ENCODE data around the gene ACOT12. TPM values are rescaled to one million over a fixed set of nuclear protein-coding genes. Genes with fewer than 3 reads are reported as not detected.

Gene ACOT12
- total RNA-seq, 4 donors from 2014 or later, result 1.7 TPM; not detected in 3

DNA sequence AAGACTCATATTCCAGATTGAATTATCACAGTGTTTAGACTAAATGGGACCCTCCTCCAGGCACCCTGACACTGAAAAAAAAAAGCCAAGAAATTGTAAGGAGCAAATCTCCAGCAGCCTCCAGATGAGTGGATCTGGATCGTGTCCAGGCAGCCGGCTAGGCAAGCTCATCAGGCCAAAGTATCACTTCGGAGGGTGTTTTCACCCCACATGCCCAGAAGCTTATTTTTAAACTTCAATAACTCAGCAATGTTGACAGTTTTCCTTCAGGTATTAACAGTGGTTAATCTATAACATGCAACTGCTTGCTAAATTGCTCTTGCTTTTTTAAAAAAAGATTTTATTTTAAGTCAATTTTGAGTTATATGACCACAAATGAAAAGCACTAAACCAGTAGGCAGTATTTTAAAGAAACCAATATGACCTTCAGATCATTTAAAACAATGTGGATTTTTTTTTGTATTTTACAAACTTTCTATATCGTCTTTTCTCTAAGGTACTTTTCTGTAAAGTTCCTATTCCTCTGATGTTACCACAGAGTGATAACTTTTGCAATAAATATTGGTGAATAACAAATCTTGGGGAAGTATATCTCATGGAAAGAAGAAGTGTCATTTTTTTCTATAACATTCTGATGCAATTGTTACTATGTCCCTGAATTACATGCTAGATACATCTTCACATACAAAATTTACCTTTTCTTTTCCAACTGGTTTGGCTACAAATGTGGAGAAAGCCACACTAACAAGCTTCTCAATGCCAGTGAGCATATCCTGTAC lies 30.7 kb downstream of the ACOT12 start:
- Histone ChIP-seq H3K9me3 (no peaks in the 10 kb centered on the region), H3K4me1 (no peaks in the 10 kb centered on the region), H3K4me3 (no peak overlapping the region), H3K27me3 (no peaks in the 10 kb centered on the region), H3K36me3 (no peaks in the 10 kb centered on the region), H3K27ac (no peak overlapping the region)
- TF ChIP-seq CTCF (IDR thresholded peaks at IDR 0.05) (no peak), POLR2A (IDR thresholded peaks at IDR 0.05) (no peak), EP300 (IDR thresholded peaks at IDR 0.05) (no peak)
- no peak for DNase-seq (ENCODE audit: low spot score in 2 of 2)
- 50 to 67% methylated on average over 4 of the region's 4 CpGs for WGBS, 2 donors

GRCh38 chr5:81361600-81361999 lies 32.3 kb downstream of the ACOT12 start:
- H3K9me3 ChIP-seq, result no peaks in the 10 kb centered on the region
- DNase-seq (ENCODE audit: low spot score in 2 of 2), result no peak
- 94 to 100% methylated on average over 2 of the region's 2 CpGs for WGBS, 2 donors
- no peaks in the 10 kb centered on the region for H3K27me3 ChIP-seq
- no peaks in the 10 kb centered on the region for H3K4me1 ChIP-seq
- H3K27ac ChIP-seq, result no peak overlapping the region
- no peaks in the 10 kb centered on the region for H3K36me3 ChIP-seq
- no peak overlapping the region for H3K4me3 ChIP-seq
- TF ChIP-seq POLR2A (IDR thresholded peaks at IDR 0.05) (no peak), EP300 (IDR thresholded peaks at IDR 0.05) (no peak)

- TF ChIP-seq EP300 (IDR thresholded peaks at IDR 0.05) (no peak), POLR2A (IDR thresholded peaks at IDR 0.05) (no peak), CTCF (IDR thresholded peaks at IDR 0.05) (no peak)
- H3K36me3 ChIP-seq, result no peaks in the 10 kb centered on the region
- no peak overlapping the region for H3K4me3 ChIP-seq
- H3K27ac ChIP-seq, result no peak overlapping the region
- 87% methylated on average over 4 of the region's 4 CpGs for WGBS, 2 donors
- no peaks in the 10 kb centered on the region for H3K27me3 ChIP-seq
- no peak for DNase-seq (ENCODE audit: low spot score in 2 of 2)
- no peaks in the 10 kb centered on the region for H3K9me3 ChIP-seq
- no peaks in the 10 kb centered on the region for H3K4me1 ChIP-seq
Observed at GRCh38 chr5:81360640-81361039, 33.3 kb downstream of the ACOT12 start.

DNA sequence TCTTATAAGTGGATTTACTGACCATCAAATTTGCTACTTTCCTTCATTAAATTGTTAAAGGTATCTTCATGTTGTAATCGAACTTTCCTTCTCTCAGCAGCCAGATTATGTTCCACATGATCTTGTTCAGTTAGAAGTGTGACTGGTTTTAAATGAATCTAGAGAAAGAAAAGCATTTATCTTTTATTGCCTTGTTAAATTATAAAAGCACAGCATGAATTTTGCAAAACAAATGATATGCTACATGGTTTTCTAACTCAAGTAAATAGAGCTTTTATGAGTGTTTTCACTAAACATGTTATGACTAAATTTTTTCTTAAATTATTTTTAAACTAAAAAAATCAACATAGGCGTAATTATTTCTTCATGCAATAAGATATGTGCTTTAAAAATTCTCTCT lies 34.1 kb downstream of the ACOT12 start:
- Histone ChIP-seq H3K4me3 (no peak overlapping the region), H3K27me3 (no peaks in the 10 kb centered on the region), H3K27ac (no peak overlapping the region), H3K36me3 (no peaks in the 10 kb centered on the region), H3K9me3 (no peaks in the 10 kb centered on the region), H3K4me1 (no peaks in the 10 kb centered on the region)
- TF ChIP-seq POLR2A (IDR thresholded peaks at IDR 0.05) (no peak), EP300 (IDR thresholded peaks at IDR 0.05) (no peak), CTCF (IDR thresholded peaks at IDR 0.05) (no peak)
- no peak for DNase-seq (ENCODE audit: low spot score in 2 of 2)
- WGBS, 2 donors, result 78 to 81% methylated on average over 2 of the region's 2 CpGs

GRCh38 chr5:81359108-81359507 lies 34.8 kb downstream of the ACOT12 start:
- no peak for DNase-seq (ENCODE audit: low spot score in 2 of 2)
- Histone ChIP-seq H3K36me3 (no peaks in the 10 kb centered on the region), H3K4me1 (no peaks in the 10 kb centered on the region), H3K9me3 (no peaks in the 10 kb centered on the region), H3K4me3 (no peak overlapping the region), H3K27me3 (no peaks in the 10 kb centered on the region), H3K27ac (no peak overlapping the region)
- 23 to 27% methylated on average over 5 of the region's 5 CpGs for WGBS, 2 donors
- TF ChIP-seq CTCF (IDR thresholded peaks at IDR 0.05) (no peak), EP300 (IDR thresholded peaks at IDR 0.05) (no peak), POLR2A (IDR thresholded peaks at IDR 0.05) (no peak)
